Esophagus muscularis mucosa (tissue), 4 donors: ENCODE measurements around the gene BDH1.

Source experiments
- CTCF ChIP-seq, 3 experiments: fragments of 200-600 bp in 2 of 3; fragments of 450-650 bp in 1 of 3; sonication (generic) in 2 of 3; IDR thresholded peaks; one replicate each; pipeline ENCODE4 v1.5.1; 2017 to 2019; ENCODE audit warnings: antibody characterized with exemption in 3 of 3, mild to moderate bottlenecking in 2 of 3, moderate library complexity in 1 of 3
- EP300 ChIP-seq: sonication (generic); formaldehyde crosslinking; IDR thresholded peaks from one replicate; pipeline ENCODE4 v1.6.1; 2017; ENCODE audit warnings: antibody characterized with exemption
- POLR2A ChIP-seq: fragments of 450-650 bp; IDR thresholded peaks from one replicate; pipeline ENCODE4 v1.6.1; 2017; ENCODE audit warnings: antibody characterized with exemption, moderate library complexity, mild to moderate bottlenecking, low read depth
- POLR2AphosphoS5 ChIP-seq, 2 donors: sonication (generic); formaldehyde crosslinking; IDR thresholded peaks; one replicate each; pipeline ENCODE4 v1.6.1; 2017; ENCODE audit warnings: antibody characterized with exemption in 2 of 2

- no peak for TF ChIP-seq CTCF (IDR thresholded peaks at IDR 0.05)
- TF ChIP-seq POLR2A: no peak
- TF ChIP-seq POLR2AphosphoS5 (IDR thresholded peaks at IDR 0.05): no peak
- no peak for TF ChIP-seq EP300
Observed at GRCh38 chr3:197496746-197497125, 59.0 kb downstream of the BDH1 start.
